GM12878 (cell line): ENCODE results near the gene ELANE. TPM values are rescaled to one million over a fixed set of nuclear protein-coding genes. Genes with fewer than 3 reads are reported as not detected.

Source experiments
- ATAC-seq: fragments of 200-7000 bp; cut with Tn5 transposase; 3 replicates; pipeline ENCODE4 v1.9.1; 2020; ENCODE audit warnings: mild to moderate bottlenecking, moderate library complexity
- BruUV-seq: library from RNA; stranded (reverse); fragments of 400-500 nt; replicated peaks from 2 replicates; lab custom pipeline; 2021; lab: Mats Ljungman, UMichigan
- CTCF ChIA-PET: fragments of 300-600 bp; sonication (Branson Sonifier 250); formaldehyde crosslinking; extraction: SDS; loops from one replicate; lab custom pipeline; 2021; ENCODE audit warnings: inconsistent platforms; lab: Yijun Ruan, JAX
- POLR2A ChIA-PET: fragments of 350-600 bp; formaldehyde crosslinking; extraction: SDS; loops from one replicate; lab custom pipeline; 2021; ENCODE audit warnings: inconsistent platforms; lab: Charles Lee
- RAD21 ChIA-PET: fragments of 300-600 bp; sonication (Branson Sonifier 250); formaldehyde crosslinking; loops from one replicate; lab custom pipeline; 2023; ENCODE audit warnings: antibody characterized with exemption; ENCODE audit not compliant: unreplicated experiment; lab: Charles Lee
- SMC1A ChIA-PET: fragments of 300-600 bp; sonication (Branson Sonifier 250); formaldehyde crosslinking; loops from one replicate; lab custom pipeline; 2023; ENCODE audit not compliant: unreplicated experiment, uncharacterized antibody; lab: Charles Lee
- DNase-seq: peaks from one replicate; pipeline ENCODE4 v3.0.0-alpha.2; 2011; ENCODE audit warnings: low read depth, low spot score
- FAIRE-seq: peaks from 3 replicates; lab custom pipeline; 2011; peaks lifted over from hg19 to GRCh38; lab: Jason Lieb, UNC
- H2AFZ ChIP-seq: 2 replicates; pipeline ENCODE4 v1.6.0; 2011; ENCODE audit warnings: low read depth, low read length, control low read depth; ENCODE audit not compliant: control insufficient read depth
- H3K27ac ChIP-seq: 2 replicates; pipeline ENCODE4 v1.5.1; 2011; ENCODE audit warnings: control low read depth; ENCODE audit not compliant: control insufficient read depth, insufficient read depth
- H3K27me3 ChIP-seq, 2 experiments: replicated peaks in 1 of 2; 2 replicates each; pipeline versions ENCODE4 v1.6.0 to v1.6.1; 2011; ENCODE audit warnings: low read length in 1 of 2; ENCODE audit not compliant: control insufficient read depth in 2 of 2, insufficient read depth in 2 of 2
- H3K36me3 ChIP-seq, 2 experiments: 2 replicates each; pipeline ENCODE4 v1.5.1; 2011; ENCODE audit warnings: low read length in 1 of 2; ENCODE audit not compliant: control insufficient read depth in 2 of 2, insufficient read depth in 2 of 2
- H3K4me1 ChIP-seq: 2 replicates; pipeline ENCODE4 v1.6.1; 2011; ENCODE audit warnings: mild to moderate bottlenecking, low read length, moderate library complexity, mixed read lengths; ENCODE audit not compliant: control insufficient read depth, insufficient read depth
- H3K4me2 ChIP-seq: 2 replicates; pipeline ENCODE4 v1.6.0; 2011; ENCODE audit warnings: control low read depth; ENCODE audit not compliant: control insufficient read depth, insufficient read depth
- H3K4me3 ChIP-seq: fragments of 200-600 bp; sonication (generic); 2 replicates; pipeline ENCODE4 v1.5.1; 2016
- H3K79me2 ChIP-seq: 2 replicates; pipeline ENCODE4 v1.6.0; 2011; ENCODE audit warnings: low read length; ENCODE audit not compliant: control insufficient read depth, insufficient read depth
- H3K9ac ChIP-seq: 2 replicates; pipeline ENCODE4 v1.8.0; 2011; ENCODE audit warnings: low read length, control low read depth, mixed read lengths; ENCODE audit not compliant: control insufficient read depth, insufficient read depth
- H3K9me3 ChIP-seq: replicated peaks from 3 replicates; pipeline ENCODE4 v1.5.1; 2011; ENCODE audit warnings: mild to moderate bottlenecking, low read length; ENCODE audit not compliant: control insufficient read depth, insufficient read depth
- H4K20me1 ChIP-seq: 2 replicates; pipeline ENCODE4 v1.6.0; 2011; ENCODE audit not compliant: control insufficient read depth, insufficient read depth
- CREB1 ChIP-seq: IDR thresholded peaks from 2 replicates; pipeline ENCODE4 v1.6.1; 2012; ENCODE audit warnings: low read depth, mild to moderate bottlenecking, inconsistent platforms
- EED ChIP-seq: sonication (generic); IDR thresholded peaks from 2 replicates; pipeline ENCODE4 v1.6.1; 2016; ENCODE audit warnings: antibody characterized with exemption, low read depth
- FOS ChIP-seq: IDR thresholded peaks from 3 replicates; pipeline ENCODE4 v1.6.1; 2011; ENCODE audit warnings: borderline replicate concordance; ENCODE audit not compliant: insufficient read length; ENCODE audit errors: extremely low read depth
- FOXK2 ChIP-seq: fragments of 450-650 bp; IDR thresholded peaks from 2 replicates; pipeline ENCODE4 v1.6.1; 2017; ENCODE audit warnings: mild to moderate bottlenecking, moderate library complexity
- HCFC1 ChIP-seq: fragments of 150-350 bp; IDR thresholded peaks from 2 replicates; pipeline ENCODE4 v1.6.1; 2014; ENCODE audit warnings: low read length
- HDGF ChIP-seq: fragments of 450-650 bp; IDR thresholded peaks from 2 replicates; pipeline ENCODE4 v1.6.1; 2016; ENCODE audit warnings: antibody characterized with exemption
- IRF4 ChIP-seq: IDR thresholded peaks from 2 replicates; pipeline ENCODE4 v1.6.1; 2011; ENCODE audit warnings: low read depth, low read length
- KDM1A ChIP-seq: fragments of 200-600 bp; sonication (generic); IDR thresholded peaks from 2 replicates; pipeline ENCODE4 v1.6.1; 2016; ENCODE audit warnings: borderline replicate concordance
- NFYB ChIP-seq: IDR thresholded peaks from 2 replicates; pipeline ENCODE4 v1.6.1; 2011; ENCODE audit warnings: low read depth, mild to moderate bottlenecking, low read length, improper control_type of control experiment, moderate library complexity; ENCODE audit not compliant: insufficient read depth
- SRF ChIP-seq, 2 experiments: IDR thresholded peaks; 2 replicates each; pipeline ENCODE4 v1.6.1; 2011; ENCODE audit warnings: low read depth in 2 of 2, low read length in 2 of 2, mild to moderate bottlenecking in 1 of 2, moderate library complexity in 1 of 2
- TCF3 ChIP-seq: IDR thresholded peaks from 2 replicates; pipeline ENCODE4 v1.6.1; 2012; ENCODE audit warnings: low read depth, mild to moderate bottlenecking, low read length, borderline replicate concordance; ENCODE audit not compliant: insufficient read depth
- TCF7 ChIP-seq: IDR thresholded peaks from 2 replicates; pipeline ENCODE4 v1.6.1; 2014; ENCODE audit warnings: antibody characterized with exemption, borderline replicate concordance
- WRNIP1 ChIP-seq: IDR thresholded peaks from 2 replicates; pipeline ENCODE4 v1.6.1; 2011; ENCODE audit warnings: low read depth, low read length, improper control_type of control experiment, borderline replicate concordance
- ZNF384 ChIP-seq: IDR thresholded peaks from 2 replicates; pipeline ENCODE4 v1.6.1; 2012; ENCODE audit warnings: low read depth, mild to moderate bottlenecking, low read length, improper control_type of control experiment, borderline replicate concordance
- WGBS: methylation state at CpG from one replicate; pipeline ENCODE4 v1.1.6; 2016; ENCODE audit warnings: low lambda C conversion rate; ENCODE audit not compliant: insufficient replicate concordance, insufficient coverage; ENCODE audit errors: missing lambda C conversion rate; 5-methylcytosine and 5-hydroxymethylcytosine counted together
- in situ Hi-C: fragments of 300-500 bp; cut with MboI; formaldehyde crosslinking; loops from 9 replicates; pipeline ENCODE4 v1.14.3; 2018; ENCODE audit warnings: mixed read lengths
- intact Hi-C: fragments of 100-400 bp; cut with micrococcal nuclease; formaldehyde crosslinking; loops from one replicate; pipeline ENCODE4 v1.14.2; 2022; ENCODE audit not compliant: unreplicated experiment
- polyA plus RNA-seq, 11 experiments: library from polyadenylated mRNA; depleted of rRNA in 4 of 11; unstranded in 6 of 11; stranded (reverse) in 5 of 11; fragments of >200 nt; fragmentation: Nextera tagmentation in 4 of 11; fragmentation: Illumina TruSeq in 1 of 11; extraction: Ambion mirVana in 4 of 11; extraction: Trizol in 1 of 11; gene quantifications; 1 replicate in 1 of 11; 2 replicates in 10 of 11; pipeline versions ENCODE4 v1.2.1 to v1.2.3, GENCODE V29; 2011 to 2016; ENCODE audit warnings: inconsistent platforms in 2 of 11, missing spikeins in 2 of 11, low read depth in 1 of 11
- total RNA-seq, 4 experiments: library from RNA; depleted of rRNA in 3 of 4; stranded (reverse); fragments of >200 nt in 3 of 4; fragmentation: Illumina TruSeq in 1 of 4; extraction: Trizol in 1 of 4; gene quantifications; 2 replicates each; pipeline versions ENCODE4 v1.2.1 to v1.2.3, GENCODE V29; 2013 to 2021
- TF ChIP-seq, protein P1 (sequence below): fragments of 450-650 bp; IDR thresholded peaks from 2 replicates; pipeline ENCODE4 v1.6.1; 2016; ENCODE audit warnings: mild to moderate bottlenecking

Gene ELANE
- total and polyA plus RNA-seq, 10 of the 15 experiments (the other 5 are each of a cell fraction or from before 2014, with no cell fraction given), result not detected

DNA sequence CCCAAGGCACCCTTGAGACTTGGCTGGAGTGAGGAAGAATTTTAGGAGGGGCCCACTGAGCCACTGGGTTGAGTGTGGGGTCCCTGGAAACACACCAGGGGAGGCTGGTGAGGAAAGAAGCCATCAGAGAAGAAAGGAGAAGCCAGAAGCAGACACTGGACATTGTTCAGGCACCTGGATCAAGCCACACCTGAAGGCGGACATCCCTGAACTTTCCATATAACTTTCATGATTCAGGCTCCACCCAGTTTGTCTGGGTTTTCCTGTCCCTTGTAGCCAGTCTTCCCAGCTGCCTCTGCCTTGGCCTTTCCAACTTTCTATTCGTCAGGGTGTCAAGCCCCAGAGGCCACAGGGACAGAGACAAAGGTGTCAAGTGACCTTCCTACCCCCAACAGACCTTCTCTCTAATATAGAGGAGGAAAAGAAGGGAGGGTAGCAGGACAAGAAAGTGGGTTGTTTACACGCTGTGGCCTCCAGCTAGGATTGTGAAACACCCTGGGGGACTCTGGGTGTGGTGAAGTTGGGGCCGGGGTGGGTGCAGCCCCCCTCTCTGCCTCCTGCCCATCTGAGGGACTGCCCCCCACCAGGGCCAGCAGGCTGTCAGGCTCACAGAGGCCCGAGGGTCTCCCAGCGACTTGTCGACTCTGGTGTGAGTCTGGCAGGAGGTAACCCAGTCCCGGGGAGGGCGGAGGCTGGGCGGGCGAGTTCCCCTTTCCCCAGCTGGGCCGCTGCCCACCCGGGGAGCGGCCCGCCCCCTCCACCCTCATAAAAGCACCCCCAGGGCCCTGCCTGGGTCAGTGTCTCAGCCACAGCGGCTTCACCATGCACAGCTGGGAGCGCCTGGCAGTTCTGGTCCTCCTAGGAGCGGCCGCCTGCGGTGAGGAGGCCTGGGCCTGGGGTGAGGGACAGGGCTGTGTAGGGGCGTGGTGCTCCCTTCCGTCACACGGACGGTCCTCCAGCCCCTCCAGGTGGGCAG lies 7.1 kb downstream of the ELANE start, which contains the start of gene CFD:
Gene CFD (plus strand): TSS at position 797 of the 976 bp plus-strand sequence. CDS start 26 bp downstream, at position 823.
- ChIA-PET SMC1A (no interaction called here), POLR2A (interaction anchor here (0.6 to 1.4 kb wide), 3 partner anchors 34 to 577 kb away, joined by 5 to 8 read pairs (median 5); partner anchors contain the start of gene MED16), CTCF (interaction anchor here (1.4 kb wide), 1 partner anchor 139 kb away, joined by 4 read pairs; no protein-coding TSS in a partner anchor), RAD21 (interaction anchor here (1.6 kb wide), 1 partner anchor 59 kb away, joined by 5 read pairs; no protein-coding TSS in a partner anchor)
- 37% methylated on average over 18 of the region's 24 CpGs for WGBS
- intact Hi-C loops, result no loop called here
- Histone ChIP-seq H3K36me3 (no peaks in the 10 kb centered on the region), H3K9ac (no peak within 1 kb of the TSS), H3K4me3 (no peak within 1 kb of the TSS), H2AFZ (no peak within 1 kb of the TSS), H3K4me2 (no peak within 1 kb of the TSS), H4K20me1 (no peaks in the 10 kb centered on the region), H3K4me1 (peaks cover 10% of the 10 kb centered on the region), H3K27ac (no peak within 1 kb of the TSS), H3K79me2 (no peaks in the 10 kb centered on the region), H3K9me3 (no peaks in the 10 kb centered on the region), H3K27me3 (no peaks in the 10 kb centered on the region; a peak in 1 of 4 replicates)
- DNase-seq, result no peak
- in situ Hi-C loops, result loop anchor here (5.0 kb wide), 2 partner anchors 63 to 128 kb away; no protein-coding TSS in a partner anchor
- no peak for FAIRE-seq
- BruUV-seq, result no TSS peak
- ATAC-seq, result no peak
- TF ChIP-seq HCFC1 (no peak), KDM1A (no peak), EED (no peak), FOXK2 (no peak), NFYB (no peak), TCF7 (no peak), IRF4 (no peak), CREB1 (no peak), HDGF (no peak), SRF (IDR thresholded peaks at IDR 0.05; ENCODE audit: low read depth in 2 of 2, low read length in 2 of 2) (no peak), WRNIP1 (no peak), ZNF384 (no peak), TCF3 (no peak), FOS (no peak)
- TF ChIP-seq, protein P1, sequence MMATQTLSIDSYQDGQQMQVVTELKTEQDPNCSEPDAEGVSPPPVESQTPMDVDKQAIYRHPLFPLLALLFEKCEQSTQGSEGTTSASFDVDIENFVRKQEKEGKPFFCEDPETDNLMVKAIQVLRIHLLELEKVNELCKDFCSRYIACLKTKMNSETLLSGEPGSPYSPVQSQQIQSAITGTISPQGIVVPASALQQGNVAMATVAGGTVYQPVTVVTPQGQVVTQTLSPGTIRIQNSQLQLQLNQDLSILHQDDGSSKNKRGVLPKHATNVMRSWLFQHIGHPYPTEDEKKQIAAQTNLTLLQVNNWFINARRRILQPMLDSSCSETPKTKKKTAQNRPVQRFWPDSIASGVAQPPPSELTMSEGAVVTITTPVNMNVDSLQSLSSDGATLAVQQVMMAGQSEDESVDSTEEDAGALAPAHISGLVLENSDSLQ, result no peak
